Measurements from ENCODE around the gene WDR1.

GRCh38 chr4:10124167-10124930 lies 7.8 kb upstream of the WDR1 start:
- TF ChIP-seq POLR2A (IDR thresholded peaks at IDR 0.05) = no peak
- TF ChIP-seq, protein P1, sequence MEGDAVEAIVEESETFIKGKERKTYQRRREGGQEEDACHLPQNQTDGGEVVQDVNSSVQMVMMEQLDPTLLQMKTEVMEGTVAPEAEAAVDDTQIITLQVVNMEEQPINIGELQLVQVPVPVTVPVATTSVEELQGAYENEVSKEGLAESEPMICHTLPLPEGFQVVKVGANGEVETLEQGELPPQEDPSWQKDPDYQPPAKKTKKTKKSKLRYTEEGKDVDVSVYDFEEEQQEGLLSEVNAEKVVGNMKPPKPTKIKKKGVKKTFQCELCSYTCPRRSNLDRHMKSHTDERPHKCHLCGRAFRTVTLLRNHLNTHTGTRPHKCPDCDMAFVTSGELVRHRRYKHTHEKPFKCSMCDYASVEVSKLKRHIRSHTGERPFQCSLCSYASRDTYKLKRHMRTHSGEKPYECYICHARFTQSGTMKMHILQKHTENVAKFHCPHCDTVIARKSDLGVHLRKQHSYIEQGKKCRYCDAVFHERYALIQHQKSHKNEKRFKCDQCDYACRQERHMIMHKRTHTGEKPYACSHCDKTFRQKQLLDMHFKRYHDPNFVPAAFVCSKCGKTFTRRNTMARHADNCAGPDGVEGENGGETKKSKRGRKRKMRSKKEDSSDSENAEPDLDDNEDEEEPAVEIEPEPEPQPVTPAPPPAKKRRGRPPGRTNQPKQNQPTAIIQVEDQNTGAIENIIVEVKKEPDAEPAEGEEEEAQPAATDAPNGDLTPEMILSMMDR (IDR thresholded peaks at IDR 0.05) = no peak
